ENCODE results near the gene TBCC.
"Not testable (repeated sequence)": the region's sequence is repeated elsewhere in the genome, so short reads cannot be mapped to it uniquely, and the experiment has no call there.

Gene TBCC

GRCh38 chr6:42727627-42728026, 18.3 kb downstream of the TBCC start:
- DNase-seq, result no peak

GRCh38 chr6:42727087-42727611, 18.8 kb downstream of the TBCC start:
- no peak for DNase-seq

GRCh38 chr6:42726485-42727086, 19.3 kb downstream of the TBCC start:
- peak; percentile 64 for DNase-seq

- no peak for DNase-seq
These were observed 19.9 kb downstream of the TBCC start for GRCh38 chr6:42726026-42726425.

GRCh38 chr6:42724825-42725224, 21.1 kb downstream of the TBCC start:
- DNase-seq, result no peak

GRCh38 chr6:42722497-42722896, 23.4 kb downstream of the TBCC start, which contains the start of gene PRPH2:
TSS of gene PRPH2 (minus strand) at chr6:42722597. CDS start at chr6:42722334, 263 bp downstream.
- no peak for DNase-seq

- no peak for DNase-seq
These were observed 25.2 kb downstream of the TBCC start for GRCh38 chr6:42720739-42721138.

GRCh38 chr6:42715871-42716270, 30.0 kb downstream of the TBCC start:
- DNase-seq, result no peak

- DNase-seq, result no peak
These were observed 31.7 kb downstream of the TBCC start for GRCh38 chr6:42714098-42714761.

- DNase-seq, result no peak
These were observed 34.0 kb downstream of the TBCC start for GRCh38 chr6:42711930-42712329.

- DNase-seq, result no peak
These were observed 35.6 kb downstream of the TBCC start for GRCh38 chr6:42710316-42710715.

GRCh38 chr6:42709871-42710270, 36.0 kb downstream of the TBCC start:
- DNase-seq, result no peak

GRCh38 chr6:42708096-42708495, 37.8 kb downstream of the TBCC start:
- no peak for DNase-seq

GRCh38 chr6:42707595-42707994, 38.3 kb downstream of the TBCC start:
- DNase-seq, result no peak

- no peak for DNase-seq
These were observed 40.9 kb downstream of the TBCC start for GRCh38 chr6:42704937-42705374.

- no peak for DNase-seq
These were observed 41.5 kb downstream of the TBCC start for GRCh38 chr6:42704251-42704936.

GRCh38 chr6:42702786-42703185, 43.1 kb downstream of the TBCC start:
- DNase-seq, result not testable (repeated sequence)

- no peak for DNase-seq
These were observed 43.7 kb downstream of the TBCC start for GRCh38 chr6:42702200-42702599.

- no peak for DNase-seq
These were observed 47.7 kb downstream of the TBCC start for GRCh38 chr6:42698217-42698616.

GRCh38 chr6:42697268-42697655, 48.6 kb downstream of the TBCC start:
- DNase-seq, result no peak

GRCh38 chr6:42696526-42697267, 49.2 kb downstream of the TBCC start:
- no peak for DNase-seq

- no peak for DNase-seq
These were observed 51.3 kb downstream of the TBCC start for GRCh38 chr6:42694586-42694985.
